OCI-LY1 (cell line): ENCODE results near the gene GALNT7.

Source experiments
- H2AFZ ChIP-seq: fragments of 200-600 bp; sonication (generic), shearing (Covaris generic); 2 replicates; pipeline ENCODE4 v1.6.0; 2014; ENCODE audit warnings: antibody characterized with exemption, mild to moderate bottlenecking, low read length
- H3F3A ChIP-seq: fragments of 200-600 bp; sonication (generic), shearing (Covaris generic); 2 replicates; pipeline ENCODE4 v1.6.0; 2014; ENCODE audit warnings: mild to moderate bottlenecking, antibody characterized with exemption, low read length, moderate library complexity; ENCODE audit not compliant: insufficient read depth
- H3K27ac ChIP-seq: fragments of 200-600 bp; sonication (generic); 2 replicates; pipeline ENCODE4 v1.5.1; 2014; ENCODE audit warnings: low read length, mixed run types, mild to moderate bottlenecking, low read depth; ENCODE audit not compliant: poor library complexity, severe bottlenecking
- H3K27me3 ChIP-seq: fragments of 200-600 bp; sonication (generic); 2 replicates; pipeline ENCODE4 v1.6.0; 2014; ENCODE audit warnings: antibody characterized with exemption, mild to moderate bottlenecking, low read length, moderate library complexity; ENCODE audit not compliant: insufficient read depth
- H3K36me3 ChIP-seq: fragments of 200-600 bp; sonication (generic); 2 replicates; pipeline ENCODE4 v1.6.1; 2014; ENCODE audit warnings: mild to moderate bottlenecking, antibody characterized with exemption, low read length, moderate library complexity, mixed read lengths; ENCODE audit not compliant: insufficient read depth
- H3K4me1 ChIP-seq: fragments of 200-600 bp; sonication (generic); 2 replicates; pipeline ENCODE4 v1.5.1; 2014; ENCODE audit warnings: mild to moderate bottlenecking, low read length, moderate library complexity; ENCODE audit not compliant: insufficient read depth, severe bottlenecking
- H3K4me2 ChIP-seq: fragments of 200-600 bp; sonication (generic), shearing (Covaris generic); 2 replicates; pipeline ENCODE4 v1.6.1; 2014; ENCODE audit warnings: low read length
- H3K4me3 ChIP-seq: fragments of 200-600 bp; sonication (generic); 2 replicates; pipeline ENCODE4 v1.5.1; 2014; ENCODE audit warnings: low read length, low read depth, mild to moderate bottlenecking, mixed read lengths; ENCODE audit not compliant: poor library complexity, severe bottlenecking
- H3K79me2 ChIP-seq: fragments of 200-600 bp; shearing (Covaris generic); 2 replicates; pipeline ENCODE4 v1.6.1; 2016; ENCODE audit warnings: mixed run types, low read length, mixed read lengths; ENCODE audit not compliant: insufficient read depth
- H3K9ac ChIP-seq: fragments of 200-600 bp; sonication (generic), shearing (Covaris generic); 2 replicates; pipeline ENCODE4 v1.6.1; 2014; ENCODE audit warnings: mild to moderate bottlenecking, low read length, mixed read lengths
- H3K9me2 ChIP-seq: fragments of 200-600 bp; sonication (generic), shearing (Covaris generic); 2 replicates; pipeline ENCODE4 v1.6.1; 2014; ENCODE audit warnings: low read depth, mild to moderate bottlenecking, low read length, mixed read lengths
- H3K9me3 ChIP-seq: fragments of 200-600 bp; shearing (Covaris generic); 2 replicates; pipeline ENCODE4 v1.6.1; 2014; ENCODE audit warnings: low read length, mixed read lengths
- H4K20me1 ChIP-seq: fragments of 200-600 bp; sonication (generic), shearing (Covaris generic); 2 replicates; pipeline ENCODE4 v1.6.0; 2016; ENCODE audit warnings: mild to moderate bottlenecking, low read length; ENCODE audit not compliant: insufficient read depth
- EZH2 ChIP-seq: fragments of 200-600 bp; sonication (generic), shearing (Covaris generic); IDR thresholded peaks from 2 replicates; pipeline ENCODE4 v1.8.0; 2017; ENCODE audit warnings: borderline replicate concordance, mixed run types, mild to moderate bottlenecking, antibody characterized with exemption, low read length, moderate library complexity, mixed read lengths
- TF ChIP-seq, protein P1 (sequence below): fragments of 200-600 bp; sonication (generic), shearing (Covaris generic); IDR thresholded peaks from 2 replicates; pipeline ENCODE4 v1.5.1; 2017; ENCODE audit warnings: mild to moderate bottlenecking, antibody characterized with exemption, low read length, moderate library complexity, mixed read lengths

GALNT7 gene

DNA sequence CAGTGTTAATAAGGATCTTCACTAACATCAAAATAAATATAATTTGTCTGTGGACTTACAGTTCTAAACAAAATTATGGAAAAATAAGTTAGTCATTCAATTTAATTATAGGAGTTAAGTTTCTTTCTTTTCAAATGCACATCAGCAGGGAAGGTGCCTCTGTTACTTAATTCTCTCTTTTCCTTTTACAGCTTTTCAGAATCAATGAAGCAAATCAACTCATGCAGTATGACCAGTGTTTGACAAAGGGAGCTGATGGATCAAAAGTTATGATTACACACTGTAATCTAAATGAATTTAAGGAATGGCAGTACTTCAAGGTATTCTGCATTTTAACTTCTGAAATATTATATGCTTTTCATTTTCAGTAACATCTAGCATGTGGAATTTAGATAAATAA, 149.6 kb downstream of the GALNT7 start:
- no peak overlapping the region for H3K27ac ChIP-seq
- no peaks in the 10 kb centered on the region for H3F3A ChIP-seq
- no peaks in the 10 kb centered on the region for H3K27me3 ChIP-seq
- H3K36me3 ChIP-seq, result peaks cover 73% of the 10 kb centered on the region; the same call in 1 of the 2 replicates
- H3K4me1 ChIP-seq, result no peaks in the 10 kb centered on the region
- no peak overlapping the region for H3K4me2 ChIP-seq
- no peaks in the 10 kb centered on the region for H4K20me1 ChIP-seq
- H3K4me3 ChIP-seq, result no peak overlapping the region
- no peak overlapping the region for H3K9ac ChIP-seq
- TF ChIP-seq, protein P1, sequence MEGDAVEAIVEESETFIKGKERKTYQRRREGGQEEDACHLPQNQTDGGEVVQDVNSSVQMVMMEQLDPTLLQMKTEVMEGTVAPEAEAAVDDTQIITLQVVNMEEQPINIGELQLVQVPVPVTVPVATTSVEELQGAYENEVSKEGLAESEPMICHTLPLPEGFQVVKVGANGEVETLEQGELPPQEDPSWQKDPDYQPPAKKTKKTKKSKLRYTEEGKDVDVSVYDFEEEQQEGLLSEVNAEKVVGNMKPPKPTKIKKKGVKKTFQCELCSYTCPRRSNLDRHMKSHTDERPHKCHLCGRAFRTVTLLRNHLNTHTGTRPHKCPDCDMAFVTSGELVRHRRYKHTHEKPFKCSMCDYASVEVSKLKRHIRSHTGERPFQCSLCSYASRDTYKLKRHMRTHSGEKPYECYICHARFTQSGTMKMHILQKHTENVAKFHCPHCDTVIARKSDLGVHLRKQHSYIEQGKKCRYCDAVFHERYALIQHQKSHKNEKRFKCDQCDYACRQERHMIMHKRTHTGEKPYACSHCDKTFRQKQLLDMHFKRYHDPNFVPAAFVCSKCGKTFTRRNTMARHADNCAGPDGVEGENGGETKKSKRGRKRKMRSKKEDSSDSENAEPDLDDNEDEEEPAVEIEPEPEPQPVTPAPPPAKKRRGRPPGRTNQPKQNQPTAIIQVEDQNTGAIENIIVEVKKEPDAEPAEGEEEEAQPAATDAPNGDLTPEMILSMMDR, result no peak
- no peak for TF ChIP-seq EZH2
- H2AFZ ChIP-seq, result no peak overlapping the region
- H3K79me2 ChIP-seq, result no peaks in the 10 kb centered on the region
- H3K9me2 ChIP-seq, result no peaks in the 10 kb centered on the region
- H3K9me3 ChIP-seq, result no peaks in the 10 kb centered on the region

DNA sequence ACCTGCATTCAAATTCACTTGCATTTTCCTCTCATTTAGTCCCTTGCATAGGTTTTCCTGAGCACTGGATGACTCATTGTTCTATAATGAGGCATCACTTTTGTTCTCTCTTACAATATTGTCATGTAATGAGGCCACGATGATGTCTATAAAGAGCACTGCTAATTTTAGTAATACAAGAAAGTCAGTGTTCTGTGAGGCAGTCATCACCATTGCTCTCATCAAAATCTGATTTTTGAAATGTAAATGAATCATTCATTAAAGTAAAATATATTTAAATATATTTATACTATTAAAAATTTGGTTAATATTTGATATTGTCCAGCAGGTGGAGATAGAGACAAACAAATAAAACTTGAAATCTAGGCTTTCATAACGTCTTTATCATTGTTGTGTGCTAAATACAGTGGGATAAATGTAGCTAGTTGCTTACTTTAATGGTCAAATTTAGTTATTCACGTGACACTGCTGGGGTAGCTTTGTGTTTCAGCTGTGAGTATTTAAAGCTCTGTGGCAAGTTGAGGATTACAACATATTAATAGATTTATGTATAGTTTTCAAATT, 150.1 kb downstream of the GALNT7 start:
- Histone ChIP-seq H3K36me3 (peaks cover 73% of the 10 kb centered on the region; the same call in 1 of the 2 replicates), H3K4me1 (no peaks in the 10 kb centered on the region), H3K9ac (no peak overlapping the region), H3K4me3 (no peak overlapping the region), H3K27ac (no peak overlapping the region), H3F3A (no peaks in the 10 kb centered on the region), H3K4me2 (no peak overlapping the region), H3K9me2 (no peaks in the 10 kb centered on the region), H3K79me2 (no peaks in the 10 kb centered on the region), H2AFZ (no peak overlapping the region), H3K27me3 (no peaks in the 10 kb centered on the region), H4K20me1 (no peaks in the 10 kb centered on the region), H3K9me3 (no peaks in the 10 kb centered on the region)
- TF ChIP-seq EZH2, result no peak
- TF ChIP-seq, protein P1, result no peak

DNA sequence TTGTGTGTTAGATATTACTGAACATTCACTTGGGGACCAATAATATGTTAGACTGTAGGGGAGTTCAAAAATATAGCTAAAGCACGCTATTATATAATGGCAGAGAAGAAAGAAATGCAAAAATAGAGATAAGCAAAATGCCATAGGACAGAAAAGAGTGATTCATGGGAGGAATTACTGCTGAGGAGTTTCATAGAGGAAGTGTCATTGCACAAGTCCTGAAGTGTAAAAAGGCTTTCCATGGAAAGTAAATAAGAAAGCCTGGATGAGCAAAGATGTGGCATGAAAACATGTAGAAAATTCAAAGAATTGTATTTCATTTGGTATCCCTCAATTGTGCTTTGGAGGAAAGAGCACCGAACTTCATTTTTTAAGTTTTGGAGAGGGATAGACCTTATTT, 151.1 kb downstream of the GALNT7 start:
- Histone ChIP-seq H3K4me1 (no peaks in the 10 kb centered on the region), H3K4me3 (no peak overlapping the region), H3K9me3 (no peaks in the 10 kb centered on the region), H3K4me2 (no peak overlapping the region), H3K27ac (no peak overlapping the region), H3K79me2 (no peaks in the 10 kb centered on the region), H3K36me3 (peaks cover 64% of the 10 kb centered on the region; the same call in 1 of the 2 replicates), H4K20me1 (no peaks in the 10 kb centered on the region), H3K9me2 (no peaks in the 10 kb centered on the region), H3K9ac (no peak overlapping the region), H2AFZ (no peak overlapping the region), H3K27me3 (no peaks in the 10 kb centered on the region), H3F3A (no peaks in the 10 kb centered on the region)
- no peak for TF ChIP-seq EZH2
- TF ChIP-seq, protein P1, result no peak
